HEK293 (cell line): ENCODE data around the gene LINC00632.

Experiments used
- BCL11B ChIP-seq: fragments of 450-650 bp; formaldehyde crosslinking; IDR thresholded peaks from 2 replicates; pipeline ENCODE4 v1.5.1; 2016; ENCODE audit warnings: low read depth, missing biosample characterization, missing genetic modification characterization
- GLI2 ChIP-seq: fragments of 450-650 bp; formaldehyde crosslinking; IDR thresholded peaks from 2 replicates; pipeline ENCODE4; 2017; ENCODE audit warnings: missing biosample characterization, missing genetic modification characterization, low read depth, borderline replicate concordance
- HOXC10 ChIP-seq: sonication (generic); formaldehyde crosslinking; IDR thresholded peaks from 2 replicates; pipeline ENCODE4 v1.8.1; 2023; ENCODE audit warnings: mild to moderate bottlenecking, missing genetic modification reagents
- INSM2 ChIP-seq: fragments of 450-650 bp; formaldehyde crosslinking; IDR thresholded peaks from 2 replicates; pipeline ENCODE4 v1.5.1; 2016; ENCODE audit warnings: missing biosample characterization, missing genetic modification characterization
- ZNF510 ChIP-seq: fragments of 450-650 bp; formaldehyde crosslinking; IDR thresholded peaks from 2 replicates; pipeline ENCODE4 v1.5.1; 2018; ENCODE audit warnings: mild to moderate bottlenecking, missing genetic modification characterization, missing biosample characterization; ENCODE audit not compliant: insufficient replicate concordance
- ZNF677 ChIP-seq: fragments of 450-650 bp; IDR thresholded peaks from 2 replicates; pipeline ENCODE4 v1.5.0; 2018; ENCODE audit warnings: missing biosample characterization, mild to moderate bottlenecking, missing genetic modification characterization, moderate library complexity
- ZNF76 ChIP-seq: fragments of 450-650 bp; formaldehyde crosslinking; IDR thresholded peaks from 2 replicates; pipeline ENCODE4; 2016; ENCODE audit warnings: low read depth, missing biosample characterization, missing genetic modification characterization, borderline replicate concordance
- TF ChIP-seq, protein P1 (sequence below): fragments of 450-650 bp; formaldehyde crosslinking; IDR thresholded peaks from 2 replicates; pipeline ENCODE4 v1.5.1; 2016; ENCODE audit warnings: missing biosample characterization, missing genetic modification characterization
- TF ChIP-seq, protein P2 (sequence below): fragments of 450-650 bp; formaldehyde crosslinking; IDR thresholded peaks from 2 replicates; pipeline ENCODE4 v1.5.1; 2016; ENCODE audit warnings: missing biosample characterization, missing genetic modification characterization
- TF ChIP-seq, protein P3 (sequence below): fragments of 450-650 bp; formaldehyde crosslinking; IDR thresholded peaks from 2 replicates; pipeline ENCODE4 v1.5.1; 2016; ENCODE audit warnings: missing biosample characterization, missing genetic modification characterization

DNA sequence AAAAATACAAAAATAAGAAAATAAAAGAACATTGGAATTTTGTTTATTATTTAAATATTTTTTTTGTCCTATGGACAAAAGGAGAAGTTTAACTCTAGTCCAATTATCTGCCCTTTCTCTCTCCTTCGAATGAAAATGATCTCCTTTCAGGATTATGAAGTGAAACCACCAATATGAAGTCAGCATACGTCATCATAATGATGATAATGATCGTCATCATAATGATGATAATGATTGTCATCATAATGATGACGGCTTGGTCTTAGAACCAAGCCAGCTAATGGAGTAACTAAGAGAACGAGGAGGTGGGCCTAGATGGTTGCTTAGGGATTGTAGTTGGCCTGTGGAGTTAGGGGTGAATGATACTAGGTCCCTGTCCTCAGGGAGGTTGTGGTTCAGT is 21.9 kb upstream of the LINC00632 start:
- no peak for TF ChIP-seq INSM2 (tag by site-specific recombination)
- TF ChIP-seq, protein P1, sequence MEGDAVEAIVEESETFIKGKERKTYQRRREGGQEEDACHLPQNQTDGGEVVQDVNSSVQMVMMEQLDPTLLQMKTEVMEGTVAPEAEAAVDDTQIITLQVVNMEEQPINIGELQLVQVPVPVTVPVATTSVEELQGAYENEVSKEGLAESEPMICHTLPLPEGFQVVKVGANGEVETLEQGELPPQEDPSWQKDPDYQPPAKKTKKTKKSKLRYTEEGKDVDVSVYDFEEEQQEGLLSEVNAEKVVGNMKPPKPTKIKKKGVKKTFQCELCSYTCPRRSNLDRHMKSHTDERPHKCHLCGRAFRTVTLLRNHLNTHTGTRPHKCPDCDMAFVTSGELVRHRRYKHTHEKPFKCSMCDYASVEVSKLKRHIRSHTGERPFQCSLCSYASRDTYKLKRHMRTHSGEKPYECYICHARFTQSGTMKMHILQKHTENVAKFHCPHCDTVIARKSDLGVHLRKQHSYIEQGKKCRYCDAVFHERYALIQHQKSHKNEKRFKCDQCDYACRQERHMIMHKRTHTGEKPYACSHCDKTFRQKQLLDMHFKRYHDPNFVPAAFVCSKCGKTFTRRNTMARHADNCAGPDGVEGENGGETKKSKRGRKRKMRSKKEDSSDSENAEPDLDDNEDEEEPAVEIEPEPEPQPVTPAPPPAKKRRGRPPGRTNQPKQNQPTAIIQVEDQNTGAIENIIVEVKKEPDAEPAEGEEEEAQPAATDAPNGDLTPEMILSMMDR (tag by site-specific recombination): no peak
- no peak for TF ChIP-seq GLI2 (tag by site-specific recombination)
- TF ChIP-seq, protein P2, sequence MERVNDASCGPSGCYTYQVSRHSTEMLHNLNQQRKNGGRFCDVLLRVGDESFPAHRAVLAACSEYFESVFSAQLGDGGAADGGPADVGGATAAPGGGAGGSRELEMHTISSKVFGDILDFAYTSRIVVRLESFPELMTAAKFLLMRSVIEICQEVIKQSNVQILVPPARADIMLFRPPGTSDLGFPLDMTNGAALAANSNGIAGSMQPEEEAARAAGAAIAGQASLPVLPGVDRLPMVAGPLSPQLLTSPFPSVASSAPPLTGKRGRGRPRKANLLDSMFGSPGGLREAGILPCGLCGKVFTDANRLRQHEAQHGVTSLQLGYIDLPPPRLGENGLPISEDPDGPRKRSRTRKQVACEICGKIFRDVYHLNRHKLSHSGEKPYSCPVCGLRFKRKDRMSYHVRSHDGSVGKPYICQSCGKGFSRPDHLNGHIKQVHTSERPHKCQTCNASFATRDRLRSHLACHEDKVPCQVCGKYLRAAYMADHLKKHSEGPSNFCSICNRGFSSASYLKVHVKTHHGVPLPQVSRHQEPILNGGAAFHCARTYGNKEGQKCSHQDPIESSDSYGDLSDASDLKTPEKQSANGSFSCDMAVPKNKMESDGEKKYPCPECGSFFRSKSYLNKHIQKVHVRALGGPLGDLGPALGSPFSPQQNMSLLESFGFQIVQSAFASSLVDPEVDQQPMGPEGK (tag by site-specific recombination): no peak
- no peak for TF ChIP-seq HOXC10 (CRISPR knock-in tag)
- TF ChIP-seq ZNF510 (tag by site-specific recombination): no peak
- no peak for TF ChIP-seq ZNF76 (tag by site-specific recombination)
- TF ChIP-seq ZNF677 (tag by site-specific recombination): no peak
- TF ChIP-seq, protein P3, sequence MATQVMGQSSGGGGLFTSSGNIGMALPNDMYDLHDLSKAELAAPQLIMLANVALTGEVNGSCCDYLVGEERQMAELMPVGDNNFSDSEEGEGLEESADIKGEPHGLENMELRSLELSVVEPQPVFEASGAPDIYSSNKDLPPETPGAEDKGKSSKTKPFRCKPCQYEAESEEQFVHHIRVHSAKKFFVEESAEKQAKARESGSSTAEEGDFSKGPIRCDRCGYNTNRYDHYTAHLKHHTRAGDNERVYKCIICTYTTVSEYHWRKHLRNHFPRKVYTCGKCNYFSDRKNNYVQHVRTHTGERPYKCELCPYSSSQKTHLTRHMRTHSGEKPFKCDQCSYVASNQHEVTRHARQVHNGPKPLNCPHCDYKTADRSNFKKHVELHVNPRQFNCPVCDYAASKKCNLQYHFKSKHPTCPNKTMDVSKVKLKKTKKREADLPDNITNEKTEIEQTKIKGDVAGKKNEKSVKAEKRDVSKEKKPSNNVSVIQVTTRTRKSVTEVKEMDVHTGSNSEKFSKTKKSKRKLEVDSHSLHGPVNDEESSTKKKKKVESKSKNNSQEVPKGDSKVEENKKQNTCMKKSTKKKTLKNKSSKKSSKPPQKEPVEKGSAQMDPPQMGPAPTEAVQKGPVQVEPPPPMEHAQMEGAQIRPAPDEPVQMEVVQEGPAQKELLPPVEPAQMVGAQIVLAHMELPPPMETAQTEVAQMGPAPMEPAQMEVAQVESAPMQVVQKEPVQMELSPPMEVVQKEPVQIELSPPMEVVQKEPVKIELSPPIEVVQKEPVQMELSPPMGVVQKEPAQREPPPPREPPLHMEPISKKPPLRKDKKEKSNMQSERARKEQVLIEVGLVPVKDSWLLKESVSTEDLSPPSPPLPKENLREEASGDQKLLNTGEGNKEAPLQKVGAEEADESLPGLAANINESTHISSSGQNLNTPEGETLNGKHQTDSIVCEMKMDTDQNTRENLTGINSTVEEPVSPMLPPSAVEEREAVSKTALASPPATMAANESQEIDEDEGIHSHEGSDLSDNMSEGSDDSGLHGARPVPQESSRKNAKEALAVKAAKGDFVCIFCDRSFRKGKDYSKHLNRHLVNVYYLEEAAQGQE: no peak
- TF ChIP-seq BCL11B (tag by site-specific recombination): no peak
